Measurements from ENCODE around the gene STXBP5L.
"Not testable (repeated sequence)": the region's sequence is repeated elsewhere in the genome, so short reads cannot be mapped to it uniquely, and the experiment has no call there.

The STXBP5L gene

GRCh38 chr3:121232309-121233225 lies 324.6 kb downstream of the STXBP5L start:
- DNase-seq (ENCODE audit: low spot score) = no peak

GRCh38 chr3:121243208-121243607 lies 335.2 kb downstream of the STXBP5L start:
- DNase-seq (ENCODE audit: low spot score) = no peak

- DNase-seq (ENCODE audit: low spot score) = peak; percentile 65
Observed at GRCh38 chr3:121252676-121253075, 344.7 kb downstream of the STXBP5L start.

- DNase-seq (ENCODE audit: low spot score) = peak; percentile 16
Observed at GRCh38 chr3:121269389-121269788, 361.4 kb downstream of the STXBP5L start.

GRCh38 chr3:121274411-121274810 lies 366.4 kb downstream of the STXBP5L start:
- no peak for DNase-seq (ENCODE audit: low spot score)

GRCh38 chr3:121295452-121295851 lies 387.4 kb downstream of the STXBP5L start:
- DNase-seq (ENCODE audit: low spot score) = no peak

GRCh38 chr3:121295979-121296378 lies 388.0 kb downstream of the STXBP5L start:
- DNase-seq (ENCODE audit: low spot score) = no peak

GRCh38 chr3:121324320-121324719 lies 416.3 kb downstream of the STXBP5L start:
- DNase-seq (ENCODE audit: low spot score) = no peak

GRCh38 chr3:121330118-121330517 lies 422.1 kb downstream of the STXBP5L start:
- no peak for DNase-seq (ENCODE audit: low spot score)

GRCh38 chr3:121330634-121331033 lies 422.6 kb downstream of the STXBP5L start:
- DNase-seq (ENCODE audit: low spot score) = no peak

- not testable (repeated sequence) for DNase-seq (ENCODE audit: low spot score)
Observed at GRCh38 chr3:121355960-121356359, 448.0 kb downstream of the STXBP5L start.

- no peak for DNase-seq (ENCODE audit: low spot score)
Observed at GRCh38 chr3:121362035-121362734, 454.2 kb downstream of the STXBP5L start.

GRCh38 chr3:121388308-121388707 lies 480.3 kb downstream of the STXBP5L start:
- DNase-seq (ENCODE audit: low spot score) = not testable (repeated sequence)

GRCh38 chr3:121395967-121396366 lies 488.0 kb downstream of the STXBP5L start:
- DNase-seq (ENCODE audit: low spot score) = not testable (repeated sequence)

- not testable (repeated sequence) for DNase-seq (ENCODE audit: low spot score)
Observed at GRCh38 chr3:121398051-121398450, 490.0 kb downstream of the STXBP5L start.

- no peak for DNase-seq (ENCODE audit: low spot score)
Observed at GRCh38 chr3:121399820-121400219, 491.8 kb downstream of the STXBP5L start.

- no peak for DNase-seq (ENCODE audit: low spot score)
Observed at GRCh38 chr3:121405631-121406030, 497.6 kb downstream of the STXBP5L start.

- DNase-seq (ENCODE audit: low spot score) = no peak
Observed at GRCh38 chr3:121411523-121411922, 503.5 kb downstream of the STXBP5L start.

GRCh38 chr3:121414924-121415323 lies 506.9 kb downstream of the STXBP5L start:
- DNase-seq (ENCODE audit: low spot score) = no peak

- no peak for DNase-seq (ENCODE audit: low spot score)
Observed at GRCh38 chr3:121418182-121418581, 510.2 kb downstream of the STXBP5L start.

GRCh38 chr3:121424549-121424948 lies 516.5 kb downstream of the STXBP5L start:
- no peak for DNase-seq (ENCODE audit: low spot score)

GRCh38 chr3:121430664-121431215 lies 522.7 kb downstream of the STXBP5L start:
- DNase-seq (ENCODE audit: low spot score) = no peak
